ENCODE measurements around the gene KIF17. TPM values are rescaled to one million over a fixed set of nuclear protein-coding genes. Genes with fewer than 3 reads are reported as not detected.
A peak's percentile ranks its signal among the peaks of the same experiment; 100 is the strongest.

The KIF17 gene
- total RNA-seq, 4 donors from 2014 or later, result 0.27 to 21.1 (median 0.79) TPM; not detected in 1

GRCh38 chr1:20696397-20697333, 21.1 kb downstream of the KIF17 start:
- peak overlapping the region; percentile 63 to 84 (median 82) for H3K27ac ChIP-seq
- WGBS, 2 donors (ENCODE audit: low coverage in 1 of 2), result 4% methylated on average over 31 of the region's 46 CpGs; no CpG with 5 or more reads in 1 of the 2 donors
- no peaks in the 10 kb centered on the region for H3K36me3 ChIP-seq
- no peaks in the 10 kb centered on the region for H3K9me3 ChIP-seq
- intact Hi-C loops (cut with DNase I; ENCODE audit: low total_unique reads) (loop anchor here (5.0 kb wide), 1 partner anchor 501 kb away; no protein-coding TSS in a partner anchor), in situ Hi-C loops (cut with MboI; ENCODE audit: low pct_ligation_motif_present in 1 of 4, low pct_unique_long_range_greater_than_20kb in 1 of 4, low sequenced_read_pairs in 3 of 4) (loop anchor here (10.0 to 25.0 kb wide), 3 partner anchors 491 to 516 kb away; partner anchors contain the start of gene EIF4G3 (in 1 of the 4))
- peaks cover 0 to 12% (median 6%) of the 10 kb centered on the region in 4 donors for H3K4me1 ChIP-seq
- peak overlapping the region; percentile 46 to 65 (median 52) for H3K4me3 ChIP-seq
- H3K27me3 ChIP-seq, result no peaks in the 10 kb centered on the region
- TF ChIP-seq, protein P1, sequence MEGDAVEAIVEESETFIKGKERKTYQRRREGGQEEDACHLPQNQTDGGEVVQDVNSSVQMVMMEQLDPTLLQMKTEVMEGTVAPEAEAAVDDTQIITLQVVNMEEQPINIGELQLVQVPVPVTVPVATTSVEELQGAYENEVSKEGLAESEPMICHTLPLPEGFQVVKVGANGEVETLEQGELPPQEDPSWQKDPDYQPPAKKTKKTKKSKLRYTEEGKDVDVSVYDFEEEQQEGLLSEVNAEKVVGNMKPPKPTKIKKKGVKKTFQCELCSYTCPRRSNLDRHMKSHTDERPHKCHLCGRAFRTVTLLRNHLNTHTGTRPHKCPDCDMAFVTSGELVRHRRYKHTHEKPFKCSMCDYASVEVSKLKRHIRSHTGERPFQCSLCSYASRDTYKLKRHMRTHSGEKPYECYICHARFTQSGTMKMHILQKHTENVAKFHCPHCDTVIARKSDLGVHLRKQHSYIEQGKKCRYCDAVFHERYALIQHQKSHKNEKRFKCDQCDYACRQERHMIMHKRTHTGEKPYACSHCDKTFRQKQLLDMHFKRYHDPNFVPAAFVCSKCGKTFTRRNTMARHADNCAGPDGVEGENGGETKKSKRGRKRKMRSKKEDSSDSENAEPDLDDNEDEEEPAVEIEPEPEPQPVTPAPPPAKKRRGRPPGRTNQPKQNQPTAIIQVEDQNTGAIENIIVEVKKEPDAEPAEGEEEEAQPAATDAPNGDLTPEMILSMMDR (IDR thresholded peaks at IDR 0.05), result peak; percentile 85 to 97 (median 91)
- TF ChIP-seq EP300 (IDR thresholded peaks at IDR 0.05; ENCODE audit: low read depth) (no peak), POLR2AphosphoS5 (IDR thresholded peaks at IDR 0.05) (peak in 1 of 3 donors; percentile 25)
- DNase-seq, result peak; percentile 84

DNA sequence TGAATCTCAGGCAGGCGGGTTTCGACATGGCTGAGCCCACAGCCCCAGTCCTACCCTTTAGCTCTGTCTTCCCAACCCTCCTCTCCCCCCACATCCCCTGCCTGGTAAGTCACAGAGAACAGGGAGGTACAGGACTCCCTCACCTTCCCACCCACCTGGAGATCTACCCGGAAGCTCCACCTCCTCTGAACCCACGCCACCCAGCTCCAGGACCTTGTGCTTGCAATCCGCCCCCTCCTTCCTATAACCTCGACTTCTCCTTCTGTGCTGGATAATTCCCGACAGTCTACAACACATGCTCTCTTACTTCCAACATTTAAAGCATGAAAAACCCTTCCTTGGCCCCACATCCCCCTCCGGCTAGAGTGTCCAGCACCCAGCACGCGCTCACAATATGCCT, 22.3 kb downstream of the KIF17 start:
- Histone ChIP-seq H3K4me3 (no peak overlapping the region), H3K27me3 (no peaks in the 10 kb centered on the region), H3K9me3 (no peaks in the 10 kb centered on the region), H3K4me1 (peaks cover 0 to 12% (median 6%) of the 10 kb centered on the region in 4 donors), H3K36me3 (no peaks in the 10 kb centered on the region), H3K27ac (no peak overlapping the region)
- intact Hi-C loops (cut with DNase I; ENCODE audit: low total_unique reads) (loop anchor here (5.0 kb wide), 1 partner anchor 502 kb away; no protein-coding TSS in a partner anchor), in situ Hi-C loops (cut with MboI; ENCODE audit: low pct_ligation_motif_present in 1 of 4, low pct_unique_long_range_greater_than_20kb in 1 of 4, low sequenced_read_pairs in 3 of 4) (loop anchor here (10.0 to 25.0 kb wide), 3 partner anchors 492 to 517 kb away; partner anchors contain the start of gene EIF4G3 (in 1 of the 4))
- WGBS, 2 donors (ENCODE audit: low coverage in 1 of 2), result 80 to 81% methylated on average over 8 to 10 of the region's 10 CpGs
- no peak for DNase-seq
- TF ChIP-seq POLR2A (IDR thresholded peaks at IDR 0.05), result no peak
- TF ChIP-seq EP300 (IDR thresholded peaks at IDR 0.05; ENCODE audit: low read depth), result no peak
- no peak for TF ChIP-seq POLR2AphosphoS5 (IDR thresholded peaks at IDR 0.05)
- TF ChIP-seq, protein P1 (IDR thresholded peaks at IDR 0.05), result no peak

DNA sequence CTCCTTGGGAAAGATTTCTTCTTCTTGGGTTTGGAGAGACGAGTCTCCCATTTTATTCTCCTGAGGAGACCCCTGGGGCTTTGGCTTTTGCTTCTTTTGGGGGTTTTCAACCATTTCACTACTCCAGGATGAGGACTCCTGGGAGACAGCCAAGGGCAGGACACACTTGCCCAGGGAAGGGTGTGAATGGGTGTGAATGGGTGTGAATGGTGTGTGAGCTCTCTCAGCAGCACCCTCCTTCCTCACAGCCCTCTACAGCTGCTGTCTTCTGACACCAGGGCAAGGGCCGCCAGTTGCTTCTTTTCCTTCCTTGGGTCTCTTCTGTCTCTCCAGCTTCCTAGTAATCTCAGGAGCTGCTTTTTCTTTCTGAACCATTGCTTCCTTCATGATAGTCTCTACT, 24.2 kb downstream of the KIF17 start:
- intact Hi-C loops (cut with DNase I; ENCODE audit: low total_unique reads), result no loop called here
- no peak overlapping the region for H3K27ac ChIP-seq
- DNase-seq, result no peak
- TF ChIP-seq, protein P1 (IDR thresholded peaks at IDR 0.05), result no peak
- TF ChIP-seq POLR2AphosphoS5 (IDR thresholded peaks at IDR 0.05), result no peak
- TF ChIP-seq EP300 (IDR thresholded peaks at IDR 0.05; ENCODE audit: low read depth), result no peak
- TF ChIP-seq POLR2A (IDR thresholded peaks at IDR 0.05), result no peak
- peaks cover 0 to 12% (median 6%) of the 10 kb centered on the region in 4 donors for H3K4me1 ChIP-seq
- WGBS, 2 donors (ENCODE audit: low coverage in 1 of 2), result 79% methylated on average over 2 of the region's 2 CpGs; no CpG with 5 or more reads in 1 of the 2 donors
- H3K9me3 ChIP-seq, result no peaks in the 10 kb centered on the region
- H3K27me3 ChIP-seq, result no peaks in the 10 kb centered on the region
- no peaks in the 10 kb centered on the region for H3K36me3 ChIP-seq
- no peak overlapping the region for H3K4me3 ChIP-seq
- in situ Hi-C loops (cut with MboI; ENCODE audit: low pct_ligation_motif_present in 1 of 4, low pct_unique_long_range_greater_than_20kb in 1 of 4, low sequenced_read_pairs in 3 of 4), result loop anchor here (10.0 to 25.0 kb wide), 3 partner anchors 494 to 519 kb away; partner anchors contain the start of gene EIF4G3 (in 1 of the 4)

- H3K36me3 ChIP-seq, result no peaks in the 10 kb centered on the region
- 71 to 100% methylated on average over 1 of the region's 1 CpG for WGBS, 2 donors (ENCODE audit: low coverage in 1 of 2)
- H3K9me3 ChIP-seq, result no peaks in the 10 kb centered on the region
- no peak overlapping the region for H3K4me3 ChIP-seq
- H3K4me1 ChIP-seq, result peaks cover 0 to 7% (median 5%) of the 10 kb centered on the region in 4 donors
- no peak for DNase-seq
- in situ Hi-C loops (cut with MboI; ENCODE audit: low pct_ligation_motif_present in 1 of 4, low pct_unique_long_range_greater_than_20kb in 1 of 4, low sequenced_read_pairs in 3 of 4) (loop anchor here (10.0 to 25.0 kb wide), 3 partner anchors 495 to 520 kb away; partner anchors contain the start of gene EIF4G3 (in 1 of the 4)), intact Hi-C loops (cut with DNase I; ENCODE audit: low total_unique reads) (no loop called here)
- no peak overlapping the region for H3K27ac ChIP-seq
- TF ChIP-seq EP300 (IDR thresholded peaks at IDR 0.05; ENCODE audit: low read depth), result no peak
- TF ChIP-seq, protein P1 (IDR thresholded peaks at IDR 0.05), result no peak
- TF ChIP-seq POLR2AphosphoS5 (IDR thresholded peaks at IDR 0.05), result no peak
- no peak for TF ChIP-seq POLR2A (IDR thresholded peaks at IDR 0.05)
- no peaks in the 10 kb centered on the region for H3K27me3 ChIP-seq
Observed at GRCh38 chr1:20691872-20692271, 25.9 kb downstream of the KIF17 start.
